Activated CD4-positive, alpha-beta T cell treated with anti-CD3 and anti-CD28 coated beads for 36 hours (primary cell): ENCODE measurements around the gene NDUFA5. TPM values are rescaled to one million over a fixed set of nuclear protein-coding genes. Genes with fewer than 3 reads are reported as not detected.
"Not testable (repeated sequence)": the region's sequence is repeated elsewhere in the genome, so short reads cannot be mapped to it uniquely, and the experiment has no call there.

Experiments
- ATAC-seq: fragments of 200-7000 bp; cut with Tn5 transposase; one replicate; pipeline ENCODE4 v1.10.0; 2021; ENCODE audit warnings: mild to moderate bottlenecking, moderate library complexity
- CTCF ChIA-PET: fragments of 350-600 bp; sonication (Branson Sonifier 250); formaldehyde crosslinking; loops from one replicate; lab custom pipeline; 2021; ENCODE audit warnings: antibody characterized with exemption; lab: Charles Lee
- POLR2A ChIA-PET: fragments of 350-600 bp; sonication (Branson Sonifier 250); formaldehyde crosslinking; loops from one replicate; lab custom pipeline; 2021; ENCODE audit warnings: antibody characterized with exemption, inconsistent platforms; lab: Charles Lee
- DNase-seq: peaks from one replicate; pipeline ENCODE4 v3.0.0-alpha.2; 2020
- H3K27ac Mint-ChIP-seq: one replicate; pipeline ENCODE4 v1.8.0; 2021; ENCODE audit warnings: mixed read lengths
- H3K27me3 Mint-ChIP-seq: one replicate; pipeline ENCODE4 v1.8.0; 2021; ENCODE audit warnings: mixed read lengths
- H3K36me3 Mint-ChIP-seq: one replicate; pipeline ENCODE4 v1.8.0; 2021; ENCODE audit warnings: low read depth, mixed read lengths
- H3K4me1 Mint-ChIP-seq: one replicate; pipeline ENCODE4 v1.8.0; 2021; ENCODE audit warnings: mixed read lengths
- H3K4me3 Mint-ChIP-seq: one replicate; pipeline ENCODE4 v1.8.0; 2021; ENCODE audit warnings: mild to moderate bottlenecking, moderate library complexity, mixed read lengths
- H3K9me3 Mint-ChIP-seq: one replicate; pipeline ENCODE4 v1.8.0; 2021; ENCODE audit warnings: low read depth, mixed read lengths
- intact Hi-C, 2 experiments: fragments of 100-400 bp; cut with DNase I in 1 of 2; cut with micrococcal nuclease in 1 of 2; formaldehyde crosslinking; loops; one replicate each; pipeline versions ENCODE4 v1.14.2 to v1.15.1; 2022 to 2024; cut with DNase I, micrococcal nuclease
- total RNA-seq, 2 experiments: library from RNA; stranded (reverse); gene quantifications; one replicate each; pipeline ENCODE4 v1.2.3, GENCODE V29; 2021

The NDUFA5 gene
- total RNA-seq, 2 experiments from 2014 or later, result 62.3 to 64.0 TPM

DNA sequence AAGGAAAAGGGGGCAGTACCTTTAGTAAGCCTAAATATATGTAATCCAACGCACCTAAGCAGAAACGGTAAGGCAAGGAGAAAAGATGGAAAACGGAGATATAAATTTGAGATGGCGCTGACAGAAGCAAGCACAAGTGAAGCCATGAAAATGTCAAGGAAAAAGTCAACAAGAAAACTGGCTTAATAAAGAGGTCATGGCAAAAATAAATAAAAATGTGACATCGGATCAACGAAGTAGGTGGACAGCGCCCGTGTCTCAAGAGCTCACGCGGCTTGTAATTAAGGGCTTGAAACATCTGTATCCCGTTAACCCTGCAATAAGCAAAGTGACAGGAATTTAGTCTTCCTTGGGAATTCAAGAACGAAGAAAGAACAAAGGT is 611 bp downstream of the NDUFA5 start:
- DNase-seq (no peak), ATAC-seq (no peak)
- no peak overlapping the region for H3K27ac Mint-ChIP-seq
- ChIA-PET POLR2A (interaction anchor here (1.1 kb wide), 1 partner anchor 194 kb away, joined by 3 read pairs; no protein-coding TSS in a partner anchor), CTCF (interaction anchor here (1.6 to 1.7 kb wide), 2 partner anchors 16 to 63 kb away, joined by 4 read pairs; no protein-coding TSS in a partner anchor)
- H3K9me3 Mint-ChIP-seq, result no peaks in the 10 kb centered on the region
- H3K36me3 Mint-ChIP-seq, result peaks cover 16% of the 10 kb centered on the region
- no peak overlapping the region for H3K4me3 Mint-ChIP-seq
- H3K27me3 Mint-ChIP-seq, result peaks cover 3% of the 10 kb centered on the region
- peaks cover 19% of the 10 kb centered on the region for H3K4me1 Mint-ChIP-seq
- intact Hi-C loops, result loop anchor here (1.0 to 5.0 kb wide), 4 partner anchors 23 to 1370 kb away; partner anchors contain the start of genes IQUB (in 2 of the 2), POT1 (in 2 of the 2) and WASL (in 1 of the 2)

- DNase-seq (no peak), ATAC-seq (no peak)
- no peaks in the 10 kb centered on the region for H3K9me3 Mint-ChIP-seq
- intact Hi-C loops, result loop anchor here (5.0 kb wide), 1 partner anchor 1372 kb away; the partner anchor contains the start of gene POT1 (in 2 of the 2)
- no peak overlapping the region for H3K27ac Mint-ChIP-seq
- ChIA-PET CTCF (interaction anchor here (1.4 kb wide), 1 partner anchor 16 kb away, joined by 3 read pairs; no protein-coding TSS in a partner anchor), POLR2A (no interaction called here)
- peaks cover 19% of the 10 kb centered on the region for H3K4me1 Mint-ChIP-seq
- H3K36me3 Mint-ChIP-seq, result peaks cover 18% of the 10 kb centered on the region
- H3K27me3 Mint-ChIP-seq, result no peaks in the 10 kb centered on the region
- H3K4me3 Mint-ChIP-seq, result no peak overlapping the region
Observed at GRCh38 chr7:123555484-123555883, 2.1 kb downstream of the NDUFA5 start.

- ChIA-PET POLR2A (no interaction called here), CTCF (interaction anchor here (0.8 to 1.1 kb wide), 2 partner anchors 33 to 66 kb away, joined by 3 to 5 read pairs; no protein-coding TSS in a partner anchor)
- intact Hi-C loops, result no loop called here
- Mint-ChIP-seq H3K27me3 (no peaks in the 10 kb centered on the region), H3K36me3 (peaks cover 33% of the 10 kb centered on the region), H3K4me1 (peaks cover 26% of the 10 kb centered on the region), H3K27ac (no peak overlapping the region), H3K9me3 (no peaks in the 10 kb centered on the region), H3K4me3 (no peak overlapping the region)
- DNase-seq, result no peak
- ATAC-seq, result no peak
Observed at GRCh38 chr7:123553159-123553558, 4.5 kb downstream of the NDUFA5 start.

- CTCF ChIA-PET, result interaction anchor here (0.8 kb wide), 1 partner anchor 65 kb away, joined by 3 read pairs; no protein-coding TSS in a partner anchor
Observed at GRCh38 chr7:123552641-123553040, 5.0 kb downstream of the NDUFA5 start.

DNA sequence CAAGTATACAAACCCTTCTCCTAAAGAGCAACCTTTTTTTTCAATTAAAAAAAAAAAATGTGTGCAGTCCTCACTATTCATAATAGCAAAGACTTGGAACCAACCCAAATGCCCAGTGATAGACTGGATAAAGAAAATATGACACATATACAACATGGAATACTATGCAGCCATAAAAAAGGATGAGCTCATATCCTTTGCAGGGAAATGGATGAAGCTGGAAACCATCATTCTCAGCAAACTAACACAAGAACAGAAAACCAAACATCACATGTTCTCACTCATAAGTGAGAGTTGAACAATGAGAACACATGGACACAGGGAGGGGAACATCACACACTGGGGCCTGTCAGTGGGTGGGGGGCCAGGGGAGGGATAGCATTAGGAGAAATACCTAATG is 5.5 kb downstream of the NDUFA5 start:
- intact Hi-C loops, CTCF ChIA-PET, H3K9me3 Mint-ChIP-seq, H3K27ac Mint-ChIP-seq, POLR2A ChIA-PET, ATAC-seq, H3K4me3 Mint-ChIP-seq, H3K27me3 Mint-ChIP-seq, DNase-seq: not testable (repeated sequence)
- Mint-ChIP-seq H3K4me1 (peaks cover 29% of the 10 kb centered on the region), H3K36me3 (peaks cover 37% of the 10 kb centered on the region)

More at GRCh38 chr7:123552641-123553040, 5.0 kb downstream of the NDUFA5 start:
- POLR2A ChIA-PET, result no interaction called here
- Mint-ChIP-seq H3K27ac (no peak overlapping the region), H3K4me1 (peaks cover 25% of the 10 kb centered on the region), H3K36me3 (peaks cover 34% of the 10 kb centered on the region), H3K9me3 (no peaks in the 10 kb centered on the region), H3K27me3 (no peaks in the 10 kb centered on the region), H3K4me3 (no peak overlapping the region)
- no peak for DNase-seq
- ATAC-seq, result no peak
- intact Hi-C loops, result no loop called here

DNA sequence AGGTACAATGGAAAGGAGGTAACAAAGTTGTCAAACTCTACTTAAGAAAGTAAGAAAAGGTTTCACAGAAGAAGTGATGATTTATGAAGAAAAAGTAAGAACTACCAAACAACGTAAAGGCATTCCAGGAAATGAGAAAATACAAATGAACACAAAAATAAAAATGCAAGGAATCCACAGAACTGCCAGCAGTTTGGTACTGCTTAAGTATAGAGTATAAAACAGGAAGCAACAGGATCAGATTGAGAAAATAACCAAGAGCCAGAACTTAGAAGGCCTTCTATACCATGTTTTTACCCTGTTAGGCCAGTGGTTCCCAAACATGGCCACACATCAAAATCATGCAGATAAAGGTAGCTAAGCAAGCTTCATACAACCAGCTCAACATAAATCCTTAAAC is 9.2 kb downstream of the NDUFA5 start:
- no peak for ATAC-seq
- Mint-ChIP-seq H3K4me3 (no peak overlapping the region), H3K4me1 (peaks cover 30% of the 10 kb centered on the region), H3K36me3 (peaks cover 35% of the 10 kb centered on the region), H3K9me3 (no peaks in the 10 kb centered on the region), H3K27ac (no peak overlapping the region), H3K27me3 (no peaks in the 10 kb centered on the region)
- intact Hi-C loops, result no loop called here
- ChIA-PET CTCF (interaction anchor here (1.3 kb wide), 1 partner anchor 11 kb away, joined by 3 read pairs; no protein-coding TSS in a partner anchor), POLR2A (no interaction called here)
- no peak for DNase-seq

- no peak overlapping the region for H3K4me3 Mint-ChIP-seq
- POLR2A ChIA-PET, result interaction anchor here (0.6 kb wide), 1 partner anchor 1386 kb away, joined by 4 read pairs; no protein-coding TSS in a partner anchor
- intact Hi-C loops, result loop anchor here (5.0 to 10.0 kb wide), 3 partner anchors 282 to 1395 kb away; partner anchors contain the start of gene POT1 (in 1 of the 2)
- no peak overlapping the region for H3K27ac Mint-ChIP-seq
- H3K27me3 Mint-ChIP-seq, result no peaks in the 10 kb centered on the region
- peaks cover 4% of the 10 kb centered on the region for H3K36me3 Mint-ChIP-seq
- no peak for ATAC-seq
- H3K4me1 Mint-ChIP-seq, result peaks cover 14% of the 10 kb centered on the region
- H3K9me3 Mint-ChIP-seq, result no peaks in the 10 kb centered on the region
- CTCF ChIA-PET, result interaction anchor here (1.1 to 1.5 kb wide), 2 partner anchors 16 to 46 kb away, joined by 3 to 4 read pairs; no protein-coding TSS in a partner anchor
- DNase-seq, result no peak
Observed at GRCh38 chr7:123539871-123540270, 17.7 kb downstream of the NDUFA5 start.

DNA sequence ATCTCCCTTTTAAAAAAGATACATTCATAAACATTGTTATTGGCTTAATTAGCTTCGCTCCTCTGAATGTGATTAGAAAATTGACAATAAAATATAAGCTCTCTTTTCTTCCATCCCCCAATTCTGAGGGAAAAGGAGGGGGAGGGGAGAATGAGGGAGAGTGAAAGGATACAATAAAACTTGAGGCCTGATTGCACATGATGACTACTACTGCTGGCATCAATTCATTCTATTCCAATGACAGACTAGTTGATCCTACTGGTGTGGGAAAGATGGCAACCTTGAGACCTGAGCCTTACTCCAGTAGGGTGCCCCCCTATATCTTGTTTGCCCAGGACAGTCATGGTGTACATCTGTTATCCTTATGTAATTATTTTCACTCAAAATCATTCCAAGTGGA is 18.7 kb downstream of the NDUFA5 start:
- H3K36me3 Mint-ChIP-seq, result peaks cover 4% of the 10 kb centered on the region
- H3K27ac Mint-ChIP-seq, result no peak overlapping the region
- H3K4me1 Mint-ChIP-seq, result peaks cover 17% of the 10 kb centered on the region
- intact Hi-C loops, result loop anchor here (5.0 to 10.0 kb wide), 3 partner anchors 283 to 1396 kb away; partner anchors contain the start of gene POT1 (in 1 of the 2)
- H3K4me3 Mint-ChIP-seq, result no peak overlapping the region
- H3K9me3 Mint-ChIP-seq, result no peaks in the 10 kb centered on the region
- DNase-seq (no peak), ATAC-seq (no peak)
- peaks cover 2% of the 10 kb centered on the region for H3K27me3 Mint-ChIP-seq
- POLR2A ChIA-PET, result interaction anchor here (0.6 kb wide), 1 partner anchor 221 kb away, joined by 4 read pairs; no protein-coding TSS in a partner anchor
- CTCF ChIA-PET, result interaction anchor here (1.0 to 1.9 kb wide), 3 partner anchors 17 to 45 kb away, joined by 3 to 6 read pairs (median 3); no protein-coding TSS in a partner anchor

DNA sequence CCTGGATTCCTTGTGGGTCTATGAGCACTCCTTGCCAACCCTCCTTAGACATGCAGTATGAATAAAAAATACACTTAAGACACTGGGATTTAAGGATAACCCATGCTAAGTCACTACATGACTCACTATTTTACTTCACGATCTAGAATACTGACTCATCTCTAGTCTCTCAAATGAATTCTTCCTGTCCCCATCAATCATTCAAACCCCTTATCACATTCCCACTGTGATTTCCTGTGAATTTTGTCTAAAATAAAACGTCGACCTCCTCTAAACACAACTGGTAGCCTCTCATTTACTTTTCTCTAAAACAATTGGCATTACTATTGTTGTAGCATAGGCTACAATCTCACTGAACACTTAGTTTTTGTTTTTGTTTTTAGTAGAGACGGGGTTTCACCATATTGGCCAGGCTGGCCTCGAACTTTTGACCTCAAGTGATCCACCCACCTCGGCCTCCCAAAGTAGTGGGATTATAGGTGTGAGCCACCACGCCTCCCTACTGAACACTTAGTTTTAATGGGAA is 19.4 kb downstream of the NDUFA5 start:
- Mint-ChIP-seq H3K36me3 (peaks cover 4% of the 10 kb centered on the region), H3K4me1 (peaks cover 22% of the 10 kb centered on the region), H3K27me3 (peaks cover 7% of the 10 kb centered on the region), H3K9me3 (no peaks in the 10 kb centered on the region), H3K27ac (no peak overlapping the region), H3K4me3 (no peak overlapping the region)
- POLR2A ChIA-PET, result interaction anchor here (0.6 kb wide), 1 partner anchor 221 kb away, joined by 4 read pairs; no protein-coding TSS in a partner anchor
- DNase-seq (no peak), ATAC-seq (no peak)
- CTCF ChIA-PET, result interaction anchor here (0.7 to 1.9 kb wide), 3 partner anchors 11 to 44 kb away, joined by 3 to 6 read pairs (median 5); no protein-coding TSS in a partner anchor
- intact Hi-C loops, result loop anchor here (5.0 to 10.0 kb wide), 3 partner anchors 284 to 1397 kb away; partner anchors contain the start of gene POT1 (in 1 of the 2)

DNA sequence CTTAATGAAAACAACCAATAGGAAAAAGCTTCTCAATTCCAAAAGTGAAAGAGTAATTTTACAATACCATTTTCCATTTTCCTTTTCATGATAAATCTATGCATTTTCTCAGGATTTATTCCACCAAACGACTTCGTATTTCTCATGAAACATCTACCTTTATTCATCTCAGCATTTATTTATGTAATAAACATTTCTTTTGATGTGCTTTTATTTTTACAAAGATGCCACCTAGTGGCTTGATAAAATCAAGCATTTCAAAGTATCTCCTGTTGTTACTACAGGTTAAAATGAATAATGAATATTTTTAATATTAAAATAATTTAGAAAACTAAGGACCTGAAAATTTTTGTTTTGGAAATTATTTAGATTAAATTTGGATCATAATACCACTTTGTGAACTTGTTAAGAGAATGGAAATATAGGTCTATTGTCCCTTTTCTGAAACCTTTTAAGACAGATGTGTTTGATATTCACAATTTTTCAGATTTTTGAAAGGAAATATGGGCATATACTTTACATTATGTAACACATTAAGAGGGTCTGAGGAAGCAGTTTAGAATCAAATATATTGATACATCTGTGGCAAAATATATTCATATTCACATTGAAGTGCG is 20.5 kb downstream of the NDUFA5 start:
- Mint-ChIP-seq H3K27me3 (peaks cover 13% of the 10 kb centered on the region), H3K27ac (no peak overlapping the region), H3K4me1 (peaks cover 27% of the 10 kb centered on the region), H3K9me3 (no peaks in the 10 kb centered on the region), H3K4me3 (no peak overlapping the region), H3K36me3 (peaks cover 4% of the 10 kb centered on the region)
- ChIA-PET POLR2A (no interaction called here), CTCF (interaction anchor here (0.9 to 1.9 kb wide), 2 partner anchors 12 to 43 kb away, joined by 3 to 6 read pairs; no protein-coding TSS in a partner anchor)
- intact Hi-C loops, result loop anchor here (1.0 to 10.0 kb wide), 4 partner anchors 43 to 1398 kb away; partner anchors contain the start of gene POT1 (in 1 of the 2)
- DNase-seq (no peak), ATAC-seq (no peak)

- Mint-ChIP-seq H3K4me1 (peaks cover 27% of the 10 kb centered on the region), H3K27me3 (peaks cover 16% of the 10 kb centered on the region), H3K4me3 (no peak overlapping the region), H3K9me3 (no peaks in the 10 kb centered on the region), H3K36me3 (no peaks in the 10 kb centered on the region), H3K27ac (no peak overlapping the region)
- DNase-seq, result no peak
- no peak for ATAC-seq
- intact Hi-C loops, result loop anchor here (5.0 to 10.0 kb wide), 3 partner anchors 287 to 1399 kb away; partner anchors contain the start of gene POT1 (in 1 of the 2)
- ChIA-PET POLR2A (no interaction called here), CTCF (interaction anchor here (1.2 to 2.7 kb wide), 2 partner anchors 23 to 41 kb away, joined by 4 to 11 read pairs; no protein-coding TSS in a partner anchor)
Observed at GRCh38 chr7:123535517-123535916, 22.1 kb downstream of the NDUFA5 start.
